ENCODE results near the gene C11orf98. TPM values are rescaled to one million over a fixed set of nuclear protein-coding genes. Genes with fewer than 3 reads are reported as not detected.

The C11orf98 gene
- total RNA-seq, 4 donors from 2014 or later = 12.5 to 53.7 (median 37.7) TPM

- Histone ChIP-seq H3K4me1 (peaks cover 14 to 28% (median 16%) of the 10 kb centered on the region in 4 donors), H3K4me3 (no peak overlapping the region), H3K36me3 (peaks cover 0 to 7% (median 3%) of the 10 kb centered on the region in 4 donors), H3K27ac (peak overlapping the region; percentile 0 to 93 (median 32)), H3K9me3 (no peaks in the 10 kb centered on the region), H3K27me3 (no peaks in the 10 kb centered on the region)
- WGBS, 2 donors (ENCODE audit: low coverage in 1 of 2) = 42 to 67% methylated on average over 1 to 4 of the region's 4 CpGs
- in situ Hi-C loops (cut with MboI; ENCODE audit: low pct_ligation_motif_present in 1 of 4, low pct_unique_long_range_greater_than_20kb in 1 of 4, low sequenced_read_pairs in 3 of 4) = loop anchor here in 2 of 4 donors (25.0 kb wide), 2 partner anchors 269 to 294 kb away; partner anchors contain the start of gene SCGB1A1 (in 1 of the 2)
- peak; percentile 53 for DNase-seq
- intact Hi-C loops (cut with DNase I; ENCODE audit: low total_unique reads) = loop anchor here (10.0 kb wide), 1 partner anchor 286 kb away; no protein-coding TSS in a partner anchor
- no peak for TF ChIP-seq POLR2A (IDR thresholded peaks at IDR 0.05)
- no peak for TF ChIP-seq EP300 (IDR thresholded peaks at IDR 0.05; ENCODE audit: low read depth)
- TF ChIP-seq, protein P1, sequence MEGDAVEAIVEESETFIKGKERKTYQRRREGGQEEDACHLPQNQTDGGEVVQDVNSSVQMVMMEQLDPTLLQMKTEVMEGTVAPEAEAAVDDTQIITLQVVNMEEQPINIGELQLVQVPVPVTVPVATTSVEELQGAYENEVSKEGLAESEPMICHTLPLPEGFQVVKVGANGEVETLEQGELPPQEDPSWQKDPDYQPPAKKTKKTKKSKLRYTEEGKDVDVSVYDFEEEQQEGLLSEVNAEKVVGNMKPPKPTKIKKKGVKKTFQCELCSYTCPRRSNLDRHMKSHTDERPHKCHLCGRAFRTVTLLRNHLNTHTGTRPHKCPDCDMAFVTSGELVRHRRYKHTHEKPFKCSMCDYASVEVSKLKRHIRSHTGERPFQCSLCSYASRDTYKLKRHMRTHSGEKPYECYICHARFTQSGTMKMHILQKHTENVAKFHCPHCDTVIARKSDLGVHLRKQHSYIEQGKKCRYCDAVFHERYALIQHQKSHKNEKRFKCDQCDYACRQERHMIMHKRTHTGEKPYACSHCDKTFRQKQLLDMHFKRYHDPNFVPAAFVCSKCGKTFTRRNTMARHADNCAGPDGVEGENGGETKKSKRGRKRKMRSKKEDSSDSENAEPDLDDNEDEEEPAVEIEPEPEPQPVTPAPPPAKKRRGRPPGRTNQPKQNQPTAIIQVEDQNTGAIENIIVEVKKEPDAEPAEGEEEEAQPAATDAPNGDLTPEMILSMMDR (IDR thresholded peaks at IDR 0.05) = peak; percentile 43 to 64 (median 51)
These were observed 15.8 kb upstream of the C11orf98 start for GRCh38 chr11:62680825-62681240.

- Histone ChIP-seq H3K36me3 (peaks cover 0 to 15% (median 3%) of the 10 kb centered on the region in 4 donors), H3K4me3 (peak within 1 kb of the TSS; percentile 81 to 88 (median 86)), H3K27me3 (no peaks in the 10 kb centered on the region), H3K27ac (peak within 1 kb of the TSS; percentile 89 to 95 (median 94)), H3K9me3 (no peaks in the 10 kb centered on the region), H3K4me1 (peaks cover 14 to 28% (median 16%) of the 10 kb centered on the region in 4 donors)
- TF ChIP-seq POLR2AphosphoS5 (IDR thresholded peaks at IDR 0.05) (peak; percentile 83 to 86 (median 85)), POLR2A (IDR thresholded peaks at IDR 0.05) (peak; percentile 81)
- TF ChIP-seq, protein P1 (IDR thresholded peaks at IDR 0.05) = no peak
- WGBS, 2 donors (ENCODE audit: low coverage in 1 of 2) = 9 to 43% methylated on average over 6 to 48 of the region's 55 CpGs
- in situ Hi-C loops (cut with MboI; ENCODE audit: low pct_ligation_motif_present in 1 of 4, low pct_unique_long_range_greater_than_20kb in 1 of 4, low sequenced_read_pairs in 3 of 4) = loop anchor here in 2 of 4 donors (25.0 kb wide), 2 partner anchors 267 to 292 kb away; partner anchors contain the start of gene SCGB1A1 (in 1 of the 2)
- intact Hi-C loops (cut with DNase I; ENCODE audit: low total_unique reads) = no loop called here
- peak; percentile 92 for DNase-seq
These were observed 14.0 kb upstream of the C11orf98 start, which contains the start of gene UBXN1 for GRCh38 chr11:62678770-62679696. Gene UBXN1, minus strand, starts transcription at chr11:62679073. Its CDS starts 150 bp downstream, at chr11:62678923.

- TF ChIP-seq POLR2A (IDR thresholded peaks at IDR 0.05) (no peak), POLR2AphosphoS5 (IDR thresholded peaks at IDR 0.05) (no peak), EP300 (IDR thresholded peaks at IDR 0.05; ENCODE audit: low read depth) (no peak)
- TF ChIP-seq, protein P1 (IDR thresholded peaks at IDR 0.05) = no peak
- H3K4me3 ChIP-seq = peak overlapping the region; percentile 81 to 88 (median 86)
- 4% methylated on average over 14 of the region's 16 CpGs; no CpG with 5 or more reads in 1 of the 2 donors for WGBS, 2 donors (ENCODE audit: low coverage in 1 of 2)
- no peaks in the 10 kb centered on the region for H3K9me3 ChIP-seq
- peak overlapping the region; percentile 89 to 95 (median 94) for H3K27ac ChIP-seq
- peaks cover 0 to 15% (median 3%) of the 10 kb centered on the region in 4 donors for H3K36me3 ChIP-seq
- in situ Hi-C loops (cut with MboI; ENCODE audit: low pct_ligation_motif_present in 1 of 4, low pct_unique_long_range_greater_than_20kb in 1 of 4, low sequenced_read_pairs in 3 of 4) = loop anchor here in 2 of 4 donors (25.0 kb wide), 2 partner anchors 266 to 291 kb away; partner anchors contain the start of gene SCGB1A1 (in 1 of the 2)
- intact Hi-C loops (cut with DNase I; ENCODE audit: low total_unique reads) = no loop called here
- H3K27me3 ChIP-seq = no peaks in the 10 kb centered on the region
- peaks cover 14 to 35% (median 16%) of the 10 kb centered on the region in 4 donors for H3K4me1 ChIP-seq
- DNase-seq = no peak
These were observed 13.4 kb upstream of the C11orf98 start for GRCh38 chr11:62678433-62678769.

GRCh38 chr11:62677714-62678113 is 12.7 kb upstream of the C11orf98 start:
- intact Hi-C loops (cut with DNase I; ENCODE audit: low total_unique reads) (no loop called here), in situ Hi-C loops (cut with MboI; ENCODE audit: low pct_ligation_motif_present in 1 of 4, low pct_unique_long_range_greater_than_20kb in 1 of 4, low sequenced_read_pairs in 3 of 4) (loop anchor here in 2 of 4 donors (25.0 kb wide), 2 partner anchors 265 to 290 kb away; partner anchors contain the start of gene SCGB1A1 (in 1 of the 2))
- peak overlapping the region in 1 of 4 donors; percentile 85 for H3K4me3 ChIP-seq

More at GRCh38 chr11:62677714-62678113, 12.7 kb upstream of the C11orf98 start:
- peaks cover 0 to 15% (median 3%) of the 10 kb centered on the region in 4 donors for H3K36me3 ChIP-seq
- peak overlapping the region in 2 of 4 donors; percentile 93 to 95 for H3K27ac ChIP-seq
- TF ChIP-seq POLR2AphosphoS5 (IDR thresholded peaks at IDR 0.05) = no peak
- TF ChIP-seq POLR2A (IDR thresholded peaks at IDR 0.05) = no peak
- TF ChIP-seq, protein P1 (IDR thresholded peaks at IDR 0.05) = no peak
- no peak for TF ChIP-seq EP300 (IDR thresholded peaks at IDR 0.05; ENCODE audit: low read depth)
- WGBS, 2 donors (ENCODE audit: low coverage in 1 of 2) = 80 to 87% methylated on average over 5 to 15 of the region's 15 CpGs
- H3K4me1 ChIP-seq = peaks cover 21 to 38% (median 23%) of the 10 kb centered on the region in 4 donors
- no peaks in the 10 kb centered on the region for H3K27me3 ChIP-seq
- H3K9me3 ChIP-seq = no peaks in the 10 kb centered on the region
- no peak for DNase-seq

All from transverse colon (tissue), 4 donors.